ENCODE measurements around the gene EFCAB14. TPM values are rescaled to one million over a fixed set of nuclear protein-coding genes. Genes with fewer than 3 reads are reported as not detected.
"Not testable (repeated sequence)": the region's sequence is repeated elsewhere in the genome, so short reads cannot be mapped to it uniquely, and the experiment has no call there.

The EFCAB14 gene
- total RNA-seq, 6 experiments from 2014 or later = 60.6 to 69.7 (median 66.4) TPM

DNA sequence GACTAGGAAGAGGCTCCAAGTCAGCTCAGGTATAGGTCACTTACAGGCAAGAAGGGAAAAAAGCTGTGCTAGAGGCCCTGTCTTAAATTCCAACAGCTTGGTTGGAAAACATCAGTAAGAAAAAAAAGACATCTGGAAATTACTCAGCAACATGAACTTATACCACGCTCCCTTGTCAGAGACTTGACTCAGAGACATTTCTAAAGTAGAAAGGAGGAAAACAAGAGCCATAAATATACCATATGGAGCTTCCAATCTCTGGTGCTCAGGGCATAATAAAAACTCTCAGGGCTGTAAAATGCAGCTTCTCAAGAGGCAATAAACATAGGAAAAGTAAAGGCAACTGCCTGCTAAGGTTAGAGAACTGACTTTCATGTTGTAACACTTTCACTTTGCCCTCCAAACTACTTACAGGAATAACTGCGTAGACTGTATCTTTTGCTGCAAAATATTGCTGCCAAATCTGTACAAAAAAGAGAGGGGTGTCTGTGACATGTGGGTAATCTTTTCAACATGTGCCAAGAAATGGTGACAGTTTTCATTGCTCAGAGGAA is 65.4 kb downstream of the EFCAB14 start:
- H3K4me1 Mint-ChIP-seq (ENCODE audit: low read depth) = peaks cover 17% of the 10 kb centered on the region
- H3K36me3 Mint-ChIP-seq (ENCODE audit: low read depth) = peaks cover 39% of the 10 kb centered on the region
- peak; percentile 36 for DNase-seq
- peak overlapping the region; percentile 73 for H3K4me3 Mint-ChIP-seq
- H3K27ac Mint-ChIP-seq = peak overlapping the region; percentile 72
- H3K9me3 Mint-ChIP-seq = 0 out of 2 replicates have a peak, but pooled peaks cover 4% of the 10 kb centered on the region
- H3K27me3 Mint-ChIP-seq (ENCODE audit: insufficient read depth) = no peaks in the 10 kb centered on the region
- TF ChIP-seq, protein P1, sequence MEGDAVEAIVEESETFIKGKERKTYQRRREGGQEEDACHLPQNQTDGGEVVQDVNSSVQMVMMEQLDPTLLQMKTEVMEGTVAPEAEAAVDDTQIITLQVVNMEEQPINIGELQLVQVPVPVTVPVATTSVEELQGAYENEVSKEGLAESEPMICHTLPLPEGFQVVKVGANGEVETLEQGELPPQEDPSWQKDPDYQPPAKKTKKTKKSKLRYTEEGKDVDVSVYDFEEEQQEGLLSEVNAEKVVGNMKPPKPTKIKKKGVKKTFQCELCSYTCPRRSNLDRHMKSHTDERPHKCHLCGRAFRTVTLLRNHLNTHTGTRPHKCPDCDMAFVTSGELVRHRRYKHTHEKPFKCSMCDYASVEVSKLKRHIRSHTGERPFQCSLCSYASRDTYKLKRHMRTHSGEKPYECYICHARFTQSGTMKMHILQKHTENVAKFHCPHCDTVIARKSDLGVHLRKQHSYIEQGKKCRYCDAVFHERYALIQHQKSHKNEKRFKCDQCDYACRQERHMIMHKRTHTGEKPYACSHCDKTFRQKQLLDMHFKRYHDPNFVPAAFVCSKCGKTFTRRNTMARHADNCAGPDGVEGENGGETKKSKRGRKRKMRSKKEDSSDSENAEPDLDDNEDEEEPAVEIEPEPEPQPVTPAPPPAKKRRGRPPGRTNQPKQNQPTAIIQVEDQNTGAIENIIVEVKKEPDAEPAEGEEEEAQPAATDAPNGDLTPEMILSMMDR (IDR thresholded peaks at IDR 0.05) = no peak

DNA sequence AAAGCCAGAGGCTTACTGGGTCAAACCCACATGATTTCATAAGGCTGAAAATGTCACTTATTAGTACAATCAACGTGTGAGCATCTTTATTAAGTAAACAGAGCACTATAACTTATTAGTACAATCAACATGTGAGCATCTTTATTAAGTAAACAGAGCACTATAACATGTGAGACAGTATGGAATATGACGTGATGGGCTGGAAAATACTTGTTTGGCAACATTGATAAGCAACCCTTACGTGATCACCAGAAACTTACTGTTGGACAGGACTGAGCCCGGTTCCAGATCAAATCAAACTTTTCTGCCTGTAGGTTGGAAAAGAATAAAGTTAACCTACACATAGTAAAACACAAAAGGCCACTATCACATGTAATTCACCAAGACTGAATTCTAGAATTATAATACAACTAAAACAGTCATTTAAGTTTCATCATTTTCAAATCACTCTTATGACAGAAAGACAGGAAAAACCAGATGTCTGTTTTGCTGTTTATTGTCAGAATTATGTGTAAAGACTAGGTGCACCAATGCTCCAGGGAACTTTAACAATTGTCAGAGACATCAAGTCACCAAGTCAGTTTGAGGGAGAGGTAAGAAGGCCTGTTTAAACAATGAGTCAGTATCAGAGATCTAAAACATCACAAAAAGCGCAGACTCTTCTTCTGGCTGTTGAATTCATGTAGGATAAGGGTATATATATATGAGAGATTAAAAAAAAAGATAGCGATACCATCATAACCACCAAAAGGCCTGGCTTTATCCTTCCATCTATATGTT is 66.4 kb downstream of the EFCAB14 start:
- TF ChIP-seq, protein P1 (IDR thresholded peaks at IDR 0.05) = no peak
- no peak for DNase-seq
- Mint-ChIP-seq H3K27ac (no peak overlapping the region), H3K4me1 (ENCODE audit: low read depth) (peaks cover 18% of the 10 kb centered on the region), H3K9me3 (0 out of 2 replicates have a peak, but pooled peaks cover 4% of the 10 kb centered on the region), H3K4me3 (no peak overlapping the region), H3K27me3 (ENCODE audit: insufficient read depth) (no peaks in the 10 kb centered on the region), H3K36me3 (ENCODE audit: low read depth) (peaks cover 41% of the 10 kb centered on the region)

DNA sequence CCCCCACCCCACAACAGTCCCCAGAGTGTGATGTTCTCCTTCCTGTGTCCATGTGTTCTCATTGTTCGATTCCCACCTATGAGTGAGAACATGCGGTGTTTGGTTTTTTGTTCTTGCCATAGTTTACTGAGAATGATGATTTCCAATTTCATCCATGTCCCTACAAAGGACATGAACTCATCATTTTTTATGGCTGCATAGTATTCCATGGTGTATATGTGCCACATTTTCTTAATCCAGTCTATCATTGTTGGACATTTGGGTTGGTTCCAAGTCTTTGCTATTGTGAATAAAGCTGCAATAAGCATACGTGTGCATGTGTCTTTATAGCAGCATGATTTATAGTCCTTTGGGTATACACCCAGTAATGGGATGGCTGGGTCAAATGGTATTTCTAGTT is 67.8 kb downstream of the EFCAB14 start:
- not testable (repeated sequence) for DNase-seq; H3K27ac Mint-ChIP-seq; H3K27me3 Mint-ChIP-seq (ENCODE audit: insufficient read depth); H3K9me3 Mint-ChIP-seq; H3K4me3 Mint-ChIP-seq
- peaks cover 32% of the 10 kb centered on the region for H3K4me1 Mint-ChIP-seq (ENCODE audit: low read depth)
- H3K36me3 Mint-ChIP-seq (ENCODE audit: low read depth) = peaks cover 49% of the 10 kb centered on the region

DNA sequence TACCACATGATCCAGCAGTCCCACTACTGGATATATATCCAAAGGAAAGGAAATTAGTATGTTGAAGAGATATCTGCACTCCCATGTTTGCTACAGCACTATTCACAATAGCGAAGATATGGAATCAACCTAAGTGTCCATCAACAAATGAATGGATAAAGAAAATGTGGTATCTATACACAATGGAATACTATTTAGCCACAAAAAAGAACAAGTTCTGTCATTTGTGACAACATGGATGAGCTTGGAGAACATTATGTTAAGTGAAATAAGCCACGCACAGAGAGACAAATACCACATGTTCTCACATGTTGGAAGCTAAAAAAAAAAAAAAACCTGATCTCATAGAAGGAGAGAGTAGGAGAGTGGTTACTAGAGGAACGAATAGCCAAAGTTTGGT is 68.4 kb downstream of the EFCAB14 start:
- Mint-ChIP-seq H3K9me3 (0 out of 2 replicates have a peak, but pooled peaks cover 4% of the 10 kb centered on the region), H3K27me3 (ENCODE audit: insufficient read depth) (no peaks in the 10 kb centered on the region), H3K27ac (no peak overlapping the region), H3K4me3 (no peak overlapping the region), H3K36me3 (ENCODE audit: low read depth) (peaks cover 43% of the 10 kb centered on the region), H3K4me1 (ENCODE audit: low read depth) (peaks cover 34% of the 10 kb centered on the region)
- TF ChIP-seq, protein P1 (IDR thresholded peaks at IDR 0.05) = no peak
- DNase-seq = no peak

DNA sequence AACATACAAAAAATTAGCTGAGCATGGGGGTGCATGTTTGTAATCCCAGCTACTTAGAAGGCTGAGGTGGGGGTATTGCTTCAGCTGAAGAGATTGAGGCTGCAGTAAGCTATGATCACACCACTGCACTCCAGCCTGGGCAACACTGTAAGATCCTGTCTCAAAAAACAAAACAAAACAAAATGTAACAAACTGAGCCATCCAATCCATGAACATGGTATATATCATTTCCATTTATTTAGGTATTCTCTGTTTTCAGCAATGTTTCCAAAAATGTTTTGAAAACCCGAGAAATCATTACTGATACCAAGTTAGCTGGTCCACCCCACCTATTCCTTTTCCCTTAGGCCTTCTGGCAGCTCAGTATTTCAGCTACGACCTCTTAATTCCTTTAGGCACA is 69.2 kb downstream of the EFCAB14 start:
- H3K27ac Mint-ChIP-seq = no peak overlapping the region
- H3K27me3 Mint-ChIP-seq (ENCODE audit: insufficient read depth) = no peaks in the 10 kb centered on the region
- H3K4me1 Mint-ChIP-seq (ENCODE audit: low read depth) = peaks cover 34% of the 10 kb centered on the region
- H3K36me3 Mint-ChIP-seq (ENCODE audit: low read depth) = peaks cover 37% of the 10 kb centered on the region
- no peak overlapping the region for H3K4me3 Mint-ChIP-seq
- TF ChIP-seq, protein P1 (IDR thresholded peaks at IDR 0.05) = no peak
- no peak for DNase-seq
- H3K9me3 Mint-ChIP-seq = 0 out of 2 replicates have a peak, but pooled peaks cover 4% of the 10 kb centered on the region

DNA sequence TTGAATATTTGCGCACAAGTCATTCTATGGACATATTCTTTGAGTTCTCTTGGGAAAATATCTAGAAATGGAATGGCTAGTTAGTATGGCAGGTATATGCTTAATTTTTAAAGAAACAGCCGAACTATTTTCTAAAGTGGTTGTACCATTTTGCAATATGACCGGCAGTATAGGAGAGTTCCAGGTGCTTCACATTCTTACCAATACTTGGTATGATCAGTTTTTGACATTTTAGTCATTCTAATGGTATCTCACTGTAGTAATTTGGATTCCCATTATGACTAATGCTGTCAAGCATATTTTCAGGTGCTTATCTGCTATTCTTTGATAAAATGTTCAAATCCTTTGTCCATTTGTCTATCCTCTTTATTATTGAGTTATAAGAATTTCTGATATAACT is 71.3 kb downstream of the EFCAB14 start:
- Mint-ChIP-seq H3K27ac (no peak overlapping the region), H3K27me3 (ENCODE audit: insufficient read depth) (no peaks in the 10 kb centered on the region), H3K9me3 (0 out of 2 replicates have a peak, but pooled peaks cover 4% of the 10 kb centered on the region), H3K4me3 (no peak overlapping the region), H3K36me3 (ENCODE audit: low read depth) (peaks cover 33% of the 10 kb centered on the region), H3K4me1 (ENCODE audit: low read depth) (peaks cover 34% of the 10 kb centered on the region)
- TF ChIP-seq, protein P1 (IDR thresholded peaks at IDR 0.05) = no peak
- no peak for DNase-seq

Measured in HFFc6 (cell line).